Heart right ventricle (tissue), 16 donors: Measurements from ENCODE around the gene PSMB2. TPM values are rescaled to one million over a fixed set of nuclear protein-coding genes. Genes with fewer than 3 reads are reported as not detected.
A peak's percentile ranks its signal among the peaks of the same experiment; 100 is the strongest.

Source experiments
- ATAC-seq, 8 donors: fragments of 200-7000 bp; cut with Tn5 transposase; one replicate each; pipeline ENCODE4 v1.9.1; 2020; ENCODE audit warnings: mild to moderate bottlenecking in 8 of 8, moderate library complexity in 8 of 8, moderate number of reproducible peaks in 1 of 8
- DNase-seq, 2 donors: peaks; one replicate each; pipeline ENCODE4 v3.0.0-alpha.2; 2020
- H3K27ac ChIP-seq, 10 donors: fragments of 200-600 bp; sonication (generic) in 2 of 10; one replicate each; pipeline versions ENCODE4 v1.5.0 to v1.8.0; 2020 to 2022; ENCODE audit warnings: mild to moderate bottlenecking in 3 of 10
- H3K27me3 ChIP-seq, 7 donors: fragments of 200-600 bp; one replicate each; pipeline ENCODE4 v1.8.0; 2021 to 2022; ENCODE audit warnings: mild to moderate bottlenecking in 2 of 7
- H3K36me3 ChIP-seq, 9 donors: fragments of 200-600 bp; sonication (generic) in 1 of 9; one replicate each; pipeline versions ENCODE4 v1.5.0 to v1.8.0; 2020 to 2022; ENCODE audit warnings: mild to moderate bottlenecking in 2 of 9
- H3K4me1 ChIP-seq, 9 donors: fragments of 200-600 bp; sonication (generic) in 1 of 9; one replicate each; pipeline versions ENCODE4 v1.5.0 to v1.8.0; 2020 to 2022; ENCODE audit warnings: mild to moderate bottlenecking in 4 of 9
- H3K4me3 ChIP-seq, 10 donors: fragments of 200-600 bp; sonication (generic) in 2 of 10; one replicate each; pipeline versions ENCODE4 v1.5.0 to v1.8.0; 2020 to 2022; ENCODE audit warnings: mild to moderate bottlenecking in 7 of 10, moderate library complexity in 2 of 10
- H3K9me3 ChIP-seq, 11 donors: fragments of 200-600 bp in 10 of 11; sonication (generic) in 2 of 11; one replicate each; pipeline versions ENCODE4 v1.5.0 to v1.8.0; 2013 to 2022; ENCODE audit warnings: mild to moderate bottlenecking in 2 of 11, control low read depth in 1 of 11, moderate library complexity in 1 of 11
- WGBS, 2 donors: extraction: QIAGEN DNeasy Blood & Tissue Kit; methylation state at CpG; one replicate each; pipeline ENCODE4 v1.1.7; 2013; ENCODE audit warnings: inconsistent platforms in 1 of 2; 5-methylcytosine and 5-hydroxymethylcytosine counted together
- intact Hi-C, 10 donors: fragments of 100-400 bp; cut with DNase I; formaldehyde crosslinking; loops; one replicate each; pipeline versions ENCODE4 v1.11.1 to v1.14.2; 2022
- polyA plus RNA-seq, 2 donors: library from polyadenylated mRNA; stranded (reverse); fragments of 200-250 nt; gene quantifications; one replicate each; pipeline ENCODE4 v1.2.3, GENCODE V29; 2013
- total RNA-seq, 10 donors: library from RNA; stranded (reverse); fragmentation: NEBNext Ultra II Directional in 3 of 10; extraction: Animal tissue kit (Norgen Biotek cat#: 25700) in 3 of 10; gene quantifications; one replicate each; pipeline versions ENCODE4 v1.2.1 to v1.2.4, GENCODE V29; 2021 to 2023
- TF ChIP-seq, protein P1 (sequence below), 9 donors: fragments of 200-600 bp; sonication (generic) in 2 of 9; IDR thresholded peaks; one replicate each; pipeline versions ENCODE4 v1.5.0 to v1.8.0; 2021 to 2022; ENCODE audit warnings: antibody characterized with exemption in 9 of 9, mild to moderate bottlenecking in 5 of 9, moderate library complexity in 1 of 9
- donor health status: Arrhythmogenic right ventricular cardiomyopathy.
- donor health status: ischemic (EF 13 %, LVEDD 7.1; RV severe dilation, severe dysfunction).
- donor health status: healthy with polysubstance abuse.
- donor health status: DM: no; HTN: yes; CAD: no.
- donor health status: DM: no; HTN: no; CAD: no.
- donor health status: ischemic (EF 25% LVEDD 6.9; RV normal size, moderate dysfunction).
- donor health status: ischemic (EF 25% LVEDD 5.7; RV mildly dilated, moderate dysfunction).
- donor health status: healthy.
- donor health status: DM: yes; HTN: yes; CAD: no.
- donor health status: Ischemic cardiomyopathy.
- donor health status: ischemic (EF 35%, LVEDD 5.7; RV mildly dilated, moderate dysfunction).
- donor health status: nonischemic (EF 11% LVEDD 7.7; RV severe dilation, severe dysfunction).
- donor health status: DM: yes; HTN: yes; CAD: no.
- donor health status: PGD.
- donor health status: ischemic (EF 29% LVEDD 5.4; RV normal size, mild dysfunction).
- donor health status: nonischemic (EF 23%, LVEDD 6.1; RV moderate dilation, normal function).

The PSMB2 gene
- total and polyA plus RNA-seq, 12 donors, result 34.1 to 55.0 (median 39.1) TPM

DNA sequence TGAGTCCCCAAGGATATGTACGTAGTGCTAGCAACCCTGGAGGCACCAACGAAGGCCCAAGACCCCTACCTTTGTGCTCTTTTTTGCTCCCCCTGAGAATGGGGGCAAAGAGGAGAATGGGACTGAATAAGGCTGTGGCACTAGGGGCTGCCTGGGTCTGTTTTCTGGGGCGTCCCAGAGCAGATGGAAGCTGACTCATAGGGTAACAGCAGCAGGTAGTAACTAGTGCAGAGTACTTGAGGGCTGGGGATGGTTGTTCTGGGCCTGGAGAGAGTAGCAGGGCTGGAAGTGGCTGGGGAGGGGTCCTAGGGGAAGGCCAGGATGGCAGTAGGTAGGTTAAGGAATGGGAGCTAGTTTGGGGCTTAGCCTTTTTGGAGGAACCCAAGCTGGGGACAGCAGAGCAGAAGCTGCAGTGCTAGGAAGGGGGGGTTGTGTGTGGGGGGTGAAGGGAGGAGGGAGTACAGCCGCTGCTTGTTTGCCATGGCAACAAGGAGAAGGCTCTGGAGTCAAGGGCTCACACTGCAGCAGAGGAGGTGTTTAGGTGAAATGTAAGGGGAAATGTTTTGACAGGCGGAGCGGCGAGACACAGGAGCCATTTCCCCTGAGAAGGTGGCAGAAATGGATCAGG, 81.9 kb downstream of the PSMB2 start:
- intact Hi-C loops, result loop anchor here in 3 of 10 donors (2.0 to 10.0 kb wide), 3 partner anchors 109 to 365 kb away; partner anchors contain the start of gene SFPQ (in 2 of the 3)
- TF ChIP-seq, protein P1, sequence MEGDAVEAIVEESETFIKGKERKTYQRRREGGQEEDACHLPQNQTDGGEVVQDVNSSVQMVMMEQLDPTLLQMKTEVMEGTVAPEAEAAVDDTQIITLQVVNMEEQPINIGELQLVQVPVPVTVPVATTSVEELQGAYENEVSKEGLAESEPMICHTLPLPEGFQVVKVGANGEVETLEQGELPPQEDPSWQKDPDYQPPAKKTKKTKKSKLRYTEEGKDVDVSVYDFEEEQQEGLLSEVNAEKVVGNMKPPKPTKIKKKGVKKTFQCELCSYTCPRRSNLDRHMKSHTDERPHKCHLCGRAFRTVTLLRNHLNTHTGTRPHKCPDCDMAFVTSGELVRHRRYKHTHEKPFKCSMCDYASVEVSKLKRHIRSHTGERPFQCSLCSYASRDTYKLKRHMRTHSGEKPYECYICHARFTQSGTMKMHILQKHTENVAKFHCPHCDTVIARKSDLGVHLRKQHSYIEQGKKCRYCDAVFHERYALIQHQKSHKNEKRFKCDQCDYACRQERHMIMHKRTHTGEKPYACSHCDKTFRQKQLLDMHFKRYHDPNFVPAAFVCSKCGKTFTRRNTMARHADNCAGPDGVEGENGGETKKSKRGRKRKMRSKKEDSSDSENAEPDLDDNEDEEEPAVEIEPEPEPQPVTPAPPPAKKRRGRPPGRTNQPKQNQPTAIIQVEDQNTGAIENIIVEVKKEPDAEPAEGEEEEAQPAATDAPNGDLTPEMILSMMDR (IDR thresholded peaks at IDR 0.05), result no peak
- H3K4me3 ChIP-seq, result peak overlapping the region in 1 of 10 donors; percentile 89
- no peaks in the 10 kb centered on the region for H3K27me3 ChIP-seq
- DNase-seq (no peak), ATAC-seq (no peak)
- peaks cover 0 to 34% (median 0%) of the 10 kb centered on the region in 9 donors for H3K36me3 ChIP-seq
- H3K9me3 ChIP-seq, result no peaks in the 10 kb centered on the region
- peaks cover 0 to 69% (median 48%) of the 10 kb centered on the region in 9 donors for H3K4me1 ChIP-seq
- peak overlapping the region in 3 of 10 donors; percentile 8 to 99 (median 98) for H3K27ac ChIP-seq
- 77 to 79% methylated on average over 7 of the region's 7 CpGs for WGBS, 2 donors

GRCh38 chr1:35558374-35559316, 82.7 kb downstream of the PSMB2 start:
- 25 to 26% methylated on average over 26 of the region's 26 CpGs for WGBS, 2 donors
- no peaks in the 10 kb centered on the region for H3K9me3 ChIP-seq
- H3K4me3 ChIP-seq, result peak overlapping the region; percentile 74 to 98 (median 89)
- ATAC-seq, result no peak
- intact Hi-C loops, result loop anchor here in 3 of 10 donors (2.0 to 10.0 kb wide), 3 partner anchors 108 to 364 kb away; partner anchors contain the start of gene SFPQ (in 2 of the 3)
- peaks cover 0 to 77% (median 56%) of the 10 kb centered on the region in 9 donors for H3K4me1 ChIP-seq
- TF ChIP-seq, protein P1 (IDR thresholded peaks at IDR 0.05), result no peak
- no peaks in the 10 kb centered on the region for H3K27me3 ChIP-seq
- peaks cover 0 to 34% (median 0%) of the 10 kb centered on the region in 9 donors for H3K36me3 ChIP-seq
- no peak for DNase-seq
- H3K27ac ChIP-seq, result peak overlapping the region in 9 of 10 donors; percentile 97 to 100 (median 98)

GRCh38 chr1:35557611-35558373, 83.5 kb downstream of the PSMB2 start, which contains the start of gene NCDN:
Gene NCDN, plus strand, starts transcription at chr1:35557799. Its CDS starts 392 bp downstream, at chr1:35558191.
- TF ChIP-seq, protein P1 (IDR thresholded peaks at IDR 0.05), result no peak
- H3K36me3 ChIP-seq, result peaks cover 0 to 34% (median 1%) of the 10 kb centered on the region in 9 donors
- H3K27ac ChIP-seq, result peak within 1 kb of the TSS; percentile 97 to 100 (median 98)
- ATAC-seq (peak; percentile 94 to 98 (median 97)), DNase-seq (peak; percentile 96 to 97)
- peak within 1 kb of the TSS; percentile 74 to 98 (median 89) for H3K4me3 ChIP-seq
- no peaks in the 10 kb centered on the region for H3K9me3 ChIP-seq
- H3K27me3 ChIP-seq, result no peaks in the 10 kb centered on the region
- 0% methylated on average over 55 to 58 of the region's 58 CpGs for WGBS, 2 donors
- intact Hi-C loops, result loop anchor here in 3 of 10 donors (2.0 to 10.0 kb wide), 3 partner anchors 107 to 363 kb away; partner anchors contain the start of gene SFPQ (in 2 of the 3)
- peaks cover 0 to 84% (median 59%) of the 10 kb centered on the region in 9 donors for H3K4me1 ChIP-seq
